ENCODE measurements around the gene RPSA. TPM values are rescaled to one million over a fixed set of nuclear protein-coding genes. Genes with fewer than 3 reads are reported as not detected.
A peak's percentile ranks its signal among the peaks of the same experiment; 100 is the strongest.

The RPSA gene
- total RNA-seq, 1 experiment from 2014 or later: 2,077 TPM

DNA sequence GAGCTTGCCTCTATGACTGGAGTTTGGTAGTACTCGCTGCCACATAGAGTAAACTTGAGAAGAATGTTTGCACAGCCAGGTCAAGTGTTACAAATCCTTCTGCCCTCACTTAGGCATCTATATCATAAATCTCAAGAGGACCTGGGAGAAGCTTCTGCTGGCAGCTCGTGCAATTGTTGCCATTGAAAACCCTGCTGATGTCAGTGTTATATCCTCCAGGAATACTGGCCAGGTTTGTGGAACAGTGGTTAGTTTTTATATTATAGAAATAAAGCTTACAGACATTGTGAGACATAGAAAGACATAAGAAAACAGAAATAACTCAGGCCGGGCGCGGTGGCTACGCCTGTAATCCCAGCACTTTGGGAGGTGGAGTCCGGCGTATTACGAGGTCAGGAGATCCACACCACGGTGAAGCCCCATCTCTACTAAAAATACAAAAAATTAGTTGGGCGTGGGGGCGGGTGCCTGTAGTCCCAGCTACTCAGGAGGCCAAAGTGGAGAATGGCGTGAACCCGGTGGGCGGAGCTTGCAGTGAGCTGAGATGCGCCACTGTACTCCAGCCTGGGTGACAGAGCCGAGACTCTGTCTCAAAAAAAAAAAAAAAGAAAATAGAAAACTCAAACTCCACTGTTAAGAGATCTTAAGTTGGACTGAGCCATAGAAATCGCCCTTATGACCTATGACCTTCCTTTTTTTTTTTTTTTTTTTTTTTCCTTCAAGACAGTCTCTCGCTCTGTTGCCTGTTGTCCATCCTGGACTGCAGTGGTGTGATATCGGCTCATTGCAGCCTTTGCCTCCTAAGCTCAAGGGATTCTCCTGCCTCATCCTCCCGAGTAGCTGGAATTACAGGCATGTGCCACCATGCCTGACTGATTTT, 2.2 kb downstream of the RPSA start:
- Histone ChIP-seq H3K9ac (ENCODE audit: extremely low read depth, insufficient read length, low read length) (peak overlapping the region; percentile 80), H3K4ac (ENCODE audit: low read depth, low read length) (no peak overlapping the region), H4K91ac (ENCODE audit: insufficient read length, low read depth, low read length) (no peak overlapping the region), H3K56ac (ENCODE audit: insufficient read length, low read depth, low read length) (no peak overlapping the region), H3K79me1 (ENCODE audit: insufficient read depth, low read depth, low read length, poor library complexity, severe bottlenecking) (no peaks in the 10 kb centered on the region), H3K14ac (ENCODE audit: insufficient read depth, low read length) (no peak overlapping the region), H4K5ac (ENCODE audit: insufficient read length, low read depth, low read length) (no peak overlapping the region), H2BK20ac (ENCODE audit: low read depth, low read length, poor library complexity, severe bottlenecking) (no peak overlapping the region), H4K8ac (replicated peaks; ENCODE audit: insufficient read length, low read depth, low read length) (no peak overlapping the region), H3K27ac (ENCODE audit: insufficient read length, low read depth, low read length) (no peak overlapping the region), H2BK15ac (ENCODE audit: low read depth, low read length) (no peak overlapping the region), H3K79me2 (ENCODE audit: insufficient read depth, low read length) (peaks cover 12% of the 10 kb centered on the region; the same call in 1 of the 2 replicates), H3K23me2 (ENCODE audit: insufficient read length, low read depth, low read length, poor library complexity, severe bottlenecking) (peaks cover 9% of the 10 kb centered on the region), H3K27me3 (ENCODE audit: insufficient read depth, low read length) (no peaks in the 10 kb centered on the region), H3K4me1 (ENCODE audit: insufficient read depth, low read length) (peaks cover 3% of the 10 kb centered on the region), H2AFZ (ENCODE audit: low read length) (no peak overlapping the region), H3K18ac (ENCODE audit: insufficient read length, low read depth, low read length) (no peak overlapping the region), H3K23ac (ENCODE audit: insufficient read length, low read depth, low read length) (no peak overlapping the region), H3K4me2 (ENCODE audit: insufficient read depth, insufficient read length, low read length) (peak overlapping the region; percentile 91), H3T11ph (ENCODE audit: low read length) (no peak overlapping the region), H2AK5ac (ENCODE audit: insufficient read length, low read length) (no peak overlapping the region), H3K9me3 (ENCODE audit: control insufficient read depth, low read depth, low read length) (no peaks in the 10 kb centered on the region), H4K20me1 (ENCODE audit: control insufficient read depth, insufficient read depth, insufficient read length) (no peaks in the 10 kb centered on the region), H2BK120ac (ENCODE audit: low read depth, low read length, poor library complexity, severe bottlenecking) (no peak overlapping the region), H2BK5ac (ENCODE audit: insufficient read length, low read length) (no peak overlapping the region), H2BK12ac (ENCODE audit: insufficient read length, low read depth, low read length) (no peak overlapping the region)
- H3K9me3 Mint-ChIP-seq: no peaks in the 10 kb centered on the region; a peak in 1 of 5 replicates
- H3K27ac Mint-ChIP-seq: peak overlapping the region; percentile 61 to 96 (median 70); a peak in 4 of 7 replicates
- peaks cover 5% of the 10 kb centered on the region for H3K27me3 Mint-ChIP-seq (ENCODE audit: low read depth)
- H3K36me3 Mint-ChIP-seq (ENCODE audit: insufficient read depth in 1 of 3, low read depth in 3 of 3): peaks cover 59 to 71% (median 71%) of the 10 kb centered on the region in 3 experiments
- WGBS (ENCODE audit: extremely low coverage, insufficient read length, low lambda C conversion rate): no CpG with 5 or more reads among the region's 21 CpGs
- no peak for DNase-seq
- peaks cover 36 to 43% of the 10 kb centered on the region in 2 experiments for H3K4me1 Mint-ChIP-seq
- TF ChIP-seq, protein P1, sequence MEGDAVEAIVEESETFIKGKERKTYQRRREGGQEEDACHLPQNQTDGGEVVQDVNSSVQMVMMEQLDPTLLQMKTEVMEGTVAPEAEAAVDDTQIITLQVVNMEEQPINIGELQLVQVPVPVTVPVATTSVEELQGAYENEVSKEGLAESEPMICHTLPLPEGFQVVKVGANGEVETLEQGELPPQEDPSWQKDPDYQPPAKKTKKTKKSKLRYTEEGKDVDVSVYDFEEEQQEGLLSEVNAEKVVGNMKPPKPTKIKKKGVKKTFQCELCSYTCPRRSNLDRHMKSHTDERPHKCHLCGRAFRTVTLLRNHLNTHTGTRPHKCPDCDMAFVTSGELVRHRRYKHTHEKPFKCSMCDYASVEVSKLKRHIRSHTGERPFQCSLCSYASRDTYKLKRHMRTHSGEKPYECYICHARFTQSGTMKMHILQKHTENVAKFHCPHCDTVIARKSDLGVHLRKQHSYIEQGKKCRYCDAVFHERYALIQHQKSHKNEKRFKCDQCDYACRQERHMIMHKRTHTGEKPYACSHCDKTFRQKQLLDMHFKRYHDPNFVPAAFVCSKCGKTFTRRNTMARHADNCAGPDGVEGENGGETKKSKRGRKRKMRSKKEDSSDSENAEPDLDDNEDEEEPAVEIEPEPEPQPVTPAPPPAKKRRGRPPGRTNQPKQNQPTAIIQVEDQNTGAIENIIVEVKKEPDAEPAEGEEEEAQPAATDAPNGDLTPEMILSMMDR (conservative IDR thresholded peaks at IDR 0.05): no peak
- H3K4me3 Mint-ChIP-seq: peak overlapping the region; percentile 92; a peak in 4 of 5 replicates
